ENCODE measurements around the gene NUFIP1. TPM values are rescaled to one million over a fixed set of nuclear protein-coding genes. Genes with fewer than 3 reads are reported as not detected.

The NUFIP1 gene
- polyA plus RNA-seq, 1 experiment = 4.0 TPM

- Histone ChIP-seq H3K27me3 (ENCODE audit: control insufficient read depth, insufficient read depth, low read length) (no peaks in the 10 kb centered on the region), H3K9me3 (ENCODE audit: control insufficient read depth, insufficient read depth, low read length) (no peaks in the 10 kb centered on the region), H3K4me3 (ENCODE audit: low read depth, low read length) (no peak overlapping the region), H3K27ac (ENCODE audit: low read depth, low read length) (no peak overlapping the region)
- ChIA-PET POLR2A (no interaction called here), CTCF (interaction anchor here (0.8 kb wide), 1 partner anchor 19 kb away, joined by 3 read pairs; no protein-coding TSS in a partner anchor)
- DNase-seq (ENCODE audit: low read depth, low spot score) = no peak
- TF ChIP-seq CTCF (IDR thresholded peaks at IDR 0.05; ENCODE audit: low read depth, low read length) = no peak
Observed at GRCh38 chr13:44895953-44896335, 93.3 kb downstream of the NUFIP1 start.

GRCh38 chr13:44895264-44895952 lies 93.9 kb downstream of the NUFIP1 start:
- ChIA-PET POLR2A (no interaction called here), CTCF (interaction anchor here (0.8 kb wide), 1 partner anchor 19 kb away, joined by 3 read pairs; no protein-coding TSS in a partner anchor)
- no peak for TF ChIP-seq CTCF (IDR thresholded peaks at IDR 0.05; ENCODE audit: low read depth, low read length)
- no peaks in the 10 kb centered on the region for H3K27me3 ChIP-seq (ENCODE audit: control insufficient read depth, insufficient read depth, low read length)
- H3K27ac ChIP-seq (ENCODE audit: low read depth, low read length) = no peak overlapping the region
- DNase-seq (ENCODE audit: low read depth, low spot score) = no peak
- no peaks in the 10 kb centered on the region for H3K9me3 ChIP-seq (ENCODE audit: control insufficient read depth, insufficient read depth, low read length)
- no peak overlapping the region for H3K4me3 ChIP-seq (ENCODE audit: low read depth, low read length)

DNA sequence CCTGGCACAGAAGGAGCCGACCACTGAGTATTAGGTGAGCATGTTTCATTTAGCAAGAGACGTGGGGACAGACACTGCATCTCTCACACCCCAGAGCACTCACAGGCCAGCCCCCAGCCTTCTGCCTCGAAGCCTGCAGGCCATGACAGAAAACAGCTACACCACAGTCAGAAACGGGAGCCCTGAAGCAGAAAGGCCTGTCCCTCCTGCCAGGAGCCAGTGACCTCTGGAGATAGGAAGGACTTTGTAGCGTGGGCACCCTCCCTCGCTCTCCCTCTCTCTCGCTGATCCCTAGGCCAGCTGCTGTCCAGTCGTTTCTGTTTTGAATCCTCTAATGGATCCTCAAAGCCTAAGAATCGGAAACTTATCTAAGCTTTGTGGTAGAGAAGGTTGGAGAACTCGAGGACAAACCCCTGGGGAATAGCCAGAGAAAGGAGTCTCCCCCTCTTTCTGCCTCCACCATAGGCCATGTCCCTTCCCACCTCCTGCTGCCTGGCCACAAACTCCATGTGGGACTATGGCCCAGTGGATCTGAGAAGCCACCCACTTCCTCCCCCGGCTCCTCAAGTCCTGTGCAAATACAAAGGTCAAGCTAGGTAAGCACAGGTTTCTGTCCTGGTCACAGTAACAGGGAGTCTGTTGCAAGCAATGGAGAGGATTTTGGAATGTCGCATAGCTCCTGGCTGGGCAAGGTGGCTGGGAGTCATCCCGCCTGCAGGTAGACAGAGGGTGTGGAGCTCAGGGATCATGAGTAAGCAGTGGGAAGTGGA lies 95.1 kb downstream of the NUFIP1 start:
- TF ChIP-seq CTCF (IDR thresholded peaks at IDR 0.05; ENCODE audit: low read depth, low read length) = no peak
- DNase-seq (ENCODE audit: low read depth, low spot score) = no peak
- H3K27me3 ChIP-seq (ENCODE audit: control insufficient read depth, insufficient read depth, low read length) = no peaks in the 10 kb centered on the region
- no peak overlapping the region for H3K27ac ChIP-seq (ENCODE audit: low read depth, low read length)
- ChIA-PET CTCF (no interaction called here), POLR2A (interaction anchor here (0.8 kb wide), 1 partner anchor 34 kb away, joined by 3 read pairs; no protein-coding TSS in a partner anchor)
- no peak overlapping the region for H3K4me3 ChIP-seq (ENCODE audit: low read depth, low read length)
- no peaks in the 10 kb centered on the region for H3K9me3 ChIP-seq (ENCODE audit: control insufficient read depth, insufficient read depth, low read length)

Small RNA genes within 50 kb of the gene (small RNA-seq; reads per million reads assigned to genes)
- not detected for gene RN7SL49P (ENCODE audit: insufficient read length, low read depth)

Other genes with a start within 250 kb of the NUFIP1 start
- gene GPALPP1, start 67 bp upstream of the NUFIP1 start, polyA plus RNA-seq (2011; rRNA removed) = 24.9 and 30.0 TPM in 2 replicates
- gene GTF2F2, start 131.0 kb upstream of the NUFIP1 start, polyA plus RNA-seq (2011; rRNA removed) = 30.7 and 44.3 TPM in 2 replicates
- gene KCTD4, start 211.6 kb upstream of the NUFIP1 start, polyA plus RNA-seq (2011; rRNA removed) = 0.09 and 0.14 TPM in 2 replicates